HG02571 (cell line): ENCODE results near the gene SSBP4.
A peak's percentile ranks its signal among the peaks of the same experiment; 100 is the strongest.

Experiments
- ATAC-seq: cut with Tn5 transposase; IDR thresholded peaks from one replicate; pipeline ENCODE4 v1.9.1; 2021; ENCODE audit warnings: mild to moderate bottlenecking, moderate library complexity; ENCODE audit not compliant: unreplicated experiment

The SSBP4 gene

GRCh38 chr19:18461471-18461870 lies 42.3 kb downstream of the SSBP4 start:
- ATAC-seq: no peak

GRCh38 chr19:18464646-18465045 lies 45.4 kb downstream of the SSBP4 start:
- ATAC-seq: no peak

GRCh38 chr19:18465214-18465963 lies 46.2 kb downstream of the SSBP4 start:
- no peak for ATAC-seq

GRCh38 chr19:18465964-18466339 lies 46.8 kb downstream of the SSBP4 start:
- no peak for ATAC-seq

GRCh38 chr19:18466354-18466753 lies 47.2 kb downstream of the SSBP4 start:
- no peak for ATAC-seq

- ATAC-seq: no peak
Observed at GRCh38 chr19:18467978-18468377, 48.8 kb downstream of the SSBP4 start.

- ATAC-seq: no peak
Observed at GRCh38 chr19:18468517-18468916, 49.3 kb downstream of the SSBP4 start.

- ATAC-seq: no peak
Observed at GRCh38 chr19:18469069-18469846, 50.1 kb downstream of the SSBP4 start.

- ATAC-seq: no peak
Observed at GRCh38 chr19:18470787-18471186, 51.6 kb downstream of the SSBP4 start.

GRCh38 chr19:18473003-18473705 lies 54.0 kb downstream of the SSBP4 start:
- no peak for ATAC-seq

GRCh38 chr19:18473706-18474087 lies 54.5 kb downstream of the SSBP4 start:
- ATAC-seq: no peak

- ATAC-seq: no peak
Observed at GRCh38 chr19:18474366-18474887, 55.2 kb downstream of the SSBP4 start.

- no peak for ATAC-seq
Observed at GRCh38 chr19:18475004-18475453, 55.8 kb downstream of the SSBP4 start.

- ATAC-seq: no peak
Observed at GRCh38 chr19:18475762-18476331, 56.6 kb downstream of the SSBP4 start.

GRCh38 chr19:18476507-18477041 lies 57.4 kb downstream of the SSBP4 start:
- ATAC-seq: no peak

- ATAC-seq: no peak
Observed at GRCh38 chr19:18477042-18477779, 58.0 kb downstream of the SSBP4 start.

GRCh38 chr19:18477974-18478373 lies 58.8 kb downstream of the SSBP4 start:
- peak; percentile 3 for ATAC-seq

GRCh38 chr19:18478545-18479311 lies 59.5 kb downstream of the SSBP4 start:
- ATAC-seq: peak; percentile 75

GRCh38 chr19:18480006-18480691 lies 61.0 kb downstream of the SSBP4 start:
- no peak for ATAC-seq
